NCI-H226 (cell line): ENCODE measurements around the gene PCSK6.

Source experiments
- DNase-seq: peaks from one replicate; pipeline ENCODE4 v3.0.0-alpha.2; 2015

PCSK6 gene

DNA sequence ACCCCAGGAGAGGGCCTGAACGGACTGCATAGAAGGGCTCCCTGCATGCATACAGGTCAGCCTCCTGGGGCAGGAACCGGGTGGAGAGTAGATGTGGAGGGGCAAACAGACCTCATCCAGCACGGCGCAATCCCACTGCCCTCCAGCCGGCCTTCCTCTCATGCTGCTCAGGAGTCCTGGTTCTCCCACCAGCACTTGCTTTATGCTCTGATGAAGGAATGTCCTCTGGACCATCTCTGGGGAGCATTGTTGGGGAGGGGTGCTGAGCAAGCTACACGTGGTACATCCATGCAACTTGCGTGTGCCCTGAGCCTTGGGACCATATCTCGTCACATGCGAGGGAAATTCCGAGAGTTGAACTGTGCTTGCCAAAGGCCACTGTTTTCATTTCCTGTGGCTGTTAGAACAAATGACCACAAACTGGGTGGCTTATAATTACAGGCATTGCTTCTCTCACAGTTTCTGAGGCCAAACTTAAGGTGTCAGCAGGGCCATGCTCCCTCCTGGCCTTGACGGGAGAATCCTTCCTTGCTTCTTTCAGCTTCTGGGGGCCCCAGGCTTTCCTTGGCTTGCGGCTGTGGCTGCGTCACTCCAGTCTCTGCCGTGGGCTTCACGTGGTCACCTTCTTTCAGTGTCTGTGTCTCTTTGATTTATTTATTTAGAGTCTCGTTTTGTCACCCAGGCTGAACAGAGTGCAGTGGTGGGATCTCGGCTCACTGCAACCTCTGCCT, 224.4 kb downstream of the PCSK6 start:
- DNase-seq, result no peak

DNA sequence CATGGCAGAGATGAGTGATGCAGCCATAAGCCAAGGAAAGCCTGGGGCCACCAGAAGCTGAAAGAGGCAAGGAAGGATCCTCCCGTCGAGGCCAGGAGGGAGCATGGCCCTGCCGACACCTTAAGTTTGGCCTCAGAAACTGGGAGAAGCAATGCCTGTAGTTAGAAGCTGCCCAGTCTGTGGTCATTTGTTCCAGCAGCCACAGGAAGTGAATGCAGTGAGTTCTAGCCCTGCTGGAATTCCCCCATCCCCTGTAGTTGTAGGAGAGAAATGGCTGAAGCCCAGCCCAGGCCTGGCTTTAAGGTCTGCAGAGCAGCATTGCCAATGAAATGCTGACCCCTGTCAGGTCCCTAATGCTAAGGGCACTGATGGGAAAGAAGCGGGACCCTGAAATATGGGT, 225.5 kb downstream of the PCSK6 start:
- DNase-seq, result peak; percentile 33

DNA sequence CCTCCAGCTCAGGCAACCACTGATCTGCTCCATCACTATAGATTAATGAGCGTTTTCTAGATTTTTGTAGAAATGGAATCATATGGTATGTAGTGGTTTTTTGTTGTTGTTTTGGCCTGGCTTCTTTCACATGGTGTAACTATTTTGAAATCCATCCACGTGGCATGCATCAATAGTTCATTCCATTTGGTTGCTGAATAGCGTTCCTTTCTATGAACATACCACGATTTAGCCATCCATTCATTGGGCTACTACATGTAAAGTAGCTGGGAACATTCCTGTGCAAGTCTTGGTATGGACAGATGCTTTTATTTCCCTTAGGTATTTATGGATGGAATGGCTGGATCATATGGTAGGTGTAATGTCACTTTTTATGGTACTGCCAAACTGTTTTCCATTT, 227.0 kb downstream of the PCSK6 start:
- DNase-seq, result no peak

DNA sequence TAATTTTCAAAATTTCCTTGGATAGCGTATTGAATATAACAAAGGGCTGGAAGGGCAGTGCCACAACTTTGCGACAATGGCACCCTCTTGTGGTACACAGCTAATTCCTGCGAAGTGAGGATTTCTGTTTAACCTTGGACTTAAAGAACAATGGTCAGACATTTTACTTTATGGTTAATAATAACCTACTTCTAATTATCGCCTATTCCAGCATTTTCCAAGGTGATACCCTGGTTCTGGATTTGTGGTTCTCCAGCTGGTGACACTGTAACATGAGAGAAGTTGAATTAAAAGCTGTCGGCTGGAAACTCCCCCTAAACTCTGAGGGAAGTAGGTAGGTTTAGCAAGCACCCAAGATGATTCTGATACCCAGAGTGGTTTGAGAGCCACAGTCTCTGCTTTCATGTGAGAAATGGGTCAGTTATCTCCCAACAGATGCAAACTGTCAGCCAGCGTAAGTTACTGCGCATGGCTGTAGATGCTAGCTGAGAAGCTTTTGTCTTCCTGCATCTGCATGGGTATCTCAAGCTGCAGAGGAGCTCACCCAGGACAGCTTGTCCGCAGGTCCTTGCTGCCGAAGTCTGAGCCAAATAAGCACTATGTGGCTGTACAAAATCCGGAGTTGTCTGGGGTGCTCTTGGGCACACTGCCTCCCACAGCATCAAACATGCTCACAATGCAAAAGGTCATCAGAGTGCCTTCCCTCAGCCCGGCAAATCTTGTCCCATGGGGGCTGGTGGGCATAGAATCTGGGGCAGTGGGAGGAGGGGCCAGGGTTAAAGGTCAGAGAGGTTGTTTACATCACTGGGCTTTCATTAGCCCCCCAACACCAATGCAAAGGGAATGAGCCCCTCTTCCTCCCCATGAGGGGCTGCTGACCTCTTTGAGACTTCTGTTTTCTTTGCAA, 231.0 kb downstream of the PCSK6 start:
- DNase-seq, result peak; percentile 37

DNA sequence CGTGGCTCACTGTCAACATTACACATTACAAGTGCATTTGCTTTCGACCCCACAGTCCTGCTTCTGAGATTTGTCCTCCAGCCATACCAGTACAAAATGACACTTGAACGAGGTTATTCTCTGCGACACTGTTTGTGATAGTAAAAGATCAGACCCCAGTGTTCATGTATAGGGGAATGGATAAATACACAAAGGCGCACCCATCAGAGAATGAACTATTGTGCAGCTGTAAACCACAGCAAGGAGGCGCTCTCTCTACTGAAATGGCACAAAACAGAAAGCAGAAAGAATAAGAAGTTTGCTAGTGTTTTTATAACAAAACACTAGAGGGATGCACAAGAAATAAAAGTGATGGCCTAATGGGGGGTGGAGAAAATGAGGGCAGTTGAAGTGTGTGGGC, 232.8 kb downstream of the PCSK6 start:
- no peak for DNase-seq

DNA sequence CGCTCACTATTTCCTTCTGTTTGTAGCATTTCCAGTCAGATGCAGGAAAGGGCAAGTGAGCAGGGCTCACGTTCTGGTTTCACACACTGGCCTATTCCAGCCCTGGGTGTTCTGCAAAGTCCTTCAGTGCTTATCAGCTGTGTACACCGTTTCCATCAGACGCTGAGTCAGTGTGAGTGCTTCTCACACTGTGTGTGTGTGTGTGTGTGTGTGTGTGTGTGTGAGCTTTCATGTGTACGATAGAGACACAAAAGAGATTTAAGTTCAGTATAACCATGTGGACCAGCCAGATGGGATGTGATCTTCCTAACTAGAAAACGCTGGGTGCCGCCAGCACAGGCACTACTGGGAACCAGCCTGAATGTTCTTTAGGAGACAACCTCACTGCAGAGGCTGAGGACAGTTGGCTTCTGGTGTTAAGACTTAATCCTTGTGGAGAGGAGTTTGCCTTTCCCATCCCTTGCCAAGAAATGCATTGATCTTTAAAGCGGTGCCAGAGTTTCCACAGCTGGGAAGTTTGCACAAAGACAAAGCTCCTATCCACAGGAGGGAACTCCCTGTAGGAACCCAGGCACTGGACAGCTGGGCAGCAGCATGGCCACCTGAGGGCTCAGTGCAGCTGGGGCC, 233.8 kb downstream of the PCSK6 start:
- DNase-seq, result peak; percentile 53

DNA sequence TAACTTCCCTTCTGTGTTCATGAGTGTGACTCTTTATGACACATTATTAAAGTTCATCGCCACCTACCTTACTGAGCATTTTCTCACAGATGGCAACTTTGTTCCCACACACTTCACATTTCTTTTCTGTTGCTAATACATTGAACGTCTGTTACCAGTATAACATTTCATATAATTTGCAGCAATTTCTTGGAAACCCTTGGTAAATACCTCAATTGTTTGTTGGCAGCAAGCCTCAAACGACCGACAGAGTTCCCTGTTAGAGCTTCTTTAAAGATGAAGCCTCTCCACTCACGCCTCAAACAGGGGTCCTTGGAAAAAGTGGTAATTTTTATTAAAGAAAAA, 234.5 kb downstream of the PCSK6 start:
- no peak for DNase-seq

DNA sequence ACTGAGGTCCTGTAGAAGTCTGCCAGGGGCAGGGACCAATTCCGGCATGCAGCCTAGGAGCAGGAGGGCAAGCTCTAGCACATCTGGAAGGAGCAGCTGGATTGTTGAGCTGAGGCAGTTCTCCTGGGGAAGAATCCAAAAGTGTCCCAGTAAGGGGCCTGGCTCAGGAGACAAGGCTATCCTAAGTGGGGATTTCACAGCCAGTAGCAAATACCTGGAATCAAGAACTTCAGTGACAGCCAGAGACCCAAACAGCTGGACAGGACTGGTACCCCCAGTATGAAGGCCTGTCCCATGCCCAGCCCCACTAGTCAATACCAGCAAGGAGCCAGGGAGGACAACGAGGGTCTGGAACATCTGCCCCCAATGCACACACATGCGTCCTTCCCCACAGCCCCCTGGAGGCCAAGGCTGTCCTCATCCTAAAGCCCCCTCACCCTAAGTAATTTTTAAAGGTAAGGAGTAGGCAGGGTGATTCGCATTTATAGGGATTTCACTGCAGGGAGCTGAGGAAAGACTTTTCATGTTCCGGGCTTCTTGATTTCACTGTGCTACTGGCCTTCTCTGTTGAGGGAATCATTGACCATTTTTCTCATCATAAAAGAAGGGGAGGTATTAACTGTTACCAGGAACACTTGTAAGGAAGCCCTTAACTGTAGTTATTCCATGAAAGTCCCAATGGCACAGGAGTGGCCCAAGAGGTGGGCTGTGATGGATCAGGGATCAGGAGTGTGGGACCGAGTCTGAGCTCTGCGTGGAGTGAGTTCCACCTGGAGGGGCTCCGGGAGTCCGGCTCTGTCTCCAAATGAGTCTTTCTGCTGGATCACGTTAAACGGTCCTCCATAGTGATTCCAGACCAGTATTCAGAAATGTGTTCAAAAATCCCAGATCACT, 235.1 kb downstream of the PCSK6 start:
- DNase-seq, result no peak
